ENCODE results near the gene KMT2A. TPM values are rescaled to one million over a fixed set of nuclear protein-coding genes. Genes with fewer than 3 reads are reported as not detected.
A peak's percentile ranks its signal among the peaks of the same experiment; 100 is the strongest.

The KMT2A gene
- polyA plus RNA-seq, 1 donor from 2014 or later: 16.7 TPM

- TF ChIP-seq, protein P1, sequence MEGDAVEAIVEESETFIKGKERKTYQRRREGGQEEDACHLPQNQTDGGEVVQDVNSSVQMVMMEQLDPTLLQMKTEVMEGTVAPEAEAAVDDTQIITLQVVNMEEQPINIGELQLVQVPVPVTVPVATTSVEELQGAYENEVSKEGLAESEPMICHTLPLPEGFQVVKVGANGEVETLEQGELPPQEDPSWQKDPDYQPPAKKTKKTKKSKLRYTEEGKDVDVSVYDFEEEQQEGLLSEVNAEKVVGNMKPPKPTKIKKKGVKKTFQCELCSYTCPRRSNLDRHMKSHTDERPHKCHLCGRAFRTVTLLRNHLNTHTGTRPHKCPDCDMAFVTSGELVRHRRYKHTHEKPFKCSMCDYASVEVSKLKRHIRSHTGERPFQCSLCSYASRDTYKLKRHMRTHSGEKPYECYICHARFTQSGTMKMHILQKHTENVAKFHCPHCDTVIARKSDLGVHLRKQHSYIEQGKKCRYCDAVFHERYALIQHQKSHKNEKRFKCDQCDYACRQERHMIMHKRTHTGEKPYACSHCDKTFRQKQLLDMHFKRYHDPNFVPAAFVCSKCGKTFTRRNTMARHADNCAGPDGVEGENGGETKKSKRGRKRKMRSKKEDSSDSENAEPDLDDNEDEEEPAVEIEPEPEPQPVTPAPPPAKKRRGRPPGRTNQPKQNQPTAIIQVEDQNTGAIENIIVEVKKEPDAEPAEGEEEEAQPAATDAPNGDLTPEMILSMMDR (IDR thresholded peaks at IDR 0.05; ENCODE audit: poor library complexity, severe bottlenecking): no peak
- no peak for TF ChIP-seq TAF1 (IDR thresholded peaks at IDR 0.05; ENCODE audit: low read depth)
- no peak for TF ChIP-seq EP300 (conservative IDR thresholded peaks at IDR 0.05; ENCODE audit: poor library complexity, severe bottlenecking)
- TF ChIP-seq RAD21 (conservative IDR thresholded peaks at IDR 0.05): peak; percentile 52
- TF ChIP-seq, protein P2, sequence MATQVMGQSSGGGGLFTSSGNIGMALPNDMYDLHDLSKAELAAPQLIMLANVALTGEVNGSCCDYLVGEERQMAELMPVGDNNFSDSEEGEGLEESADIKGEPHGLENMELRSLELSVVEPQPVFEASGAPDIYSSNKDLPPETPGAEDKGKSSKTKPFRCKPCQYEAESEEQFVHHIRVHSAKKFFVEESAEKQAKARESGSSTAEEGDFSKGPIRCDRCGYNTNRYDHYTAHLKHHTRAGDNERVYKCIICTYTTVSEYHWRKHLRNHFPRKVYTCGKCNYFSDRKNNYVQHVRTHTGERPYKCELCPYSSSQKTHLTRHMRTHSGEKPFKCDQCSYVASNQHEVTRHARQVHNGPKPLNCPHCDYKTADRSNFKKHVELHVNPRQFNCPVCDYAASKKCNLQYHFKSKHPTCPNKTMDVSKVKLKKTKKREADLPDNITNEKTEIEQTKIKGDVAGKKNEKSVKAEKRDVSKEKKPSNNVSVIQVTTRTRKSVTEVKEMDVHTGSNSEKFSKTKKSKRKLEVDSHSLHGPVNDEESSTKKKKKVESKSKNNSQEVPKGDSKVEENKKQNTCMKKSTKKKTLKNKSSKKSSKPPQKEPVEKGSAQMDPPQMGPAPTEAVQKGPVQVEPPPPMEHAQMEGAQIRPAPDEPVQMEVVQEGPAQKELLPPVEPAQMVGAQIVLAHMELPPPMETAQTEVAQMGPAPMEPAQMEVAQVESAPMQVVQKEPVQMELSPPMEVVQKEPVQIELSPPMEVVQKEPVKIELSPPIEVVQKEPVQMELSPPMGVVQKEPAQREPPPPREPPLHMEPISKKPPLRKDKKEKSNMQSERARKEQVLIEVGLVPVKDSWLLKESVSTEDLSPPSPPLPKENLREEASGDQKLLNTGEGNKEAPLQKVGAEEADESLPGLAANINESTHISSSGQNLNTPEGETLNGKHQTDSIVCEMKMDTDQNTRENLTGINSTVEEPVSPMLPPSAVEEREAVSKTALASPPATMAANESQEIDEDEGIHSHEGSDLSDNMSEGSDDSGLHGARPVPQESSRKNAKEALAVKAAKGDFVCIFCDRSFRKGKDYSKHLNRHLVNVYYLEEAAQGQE (IDR thresholded peaks at IDR 0.05; ENCODE audit: borderline replicate concordance): no peak
- TF ChIP-seq POLR2AphosphoS5 (IDR thresholded peaks at IDR 0.05): peak; percentile 63
- peak; percentile 78 for TF ChIP-seq MXI1 (conservative IDR thresholded peaks at IDR 0.05; ENCODE audit: poor library complexity, severe bottlenecking)
- peak; percentile 48 for TF ChIP-seq SMC3 (conservative IDR thresholded peaks at IDR 0.05; ENCODE audit: poor library complexity)
- Histone ChIP-seq H3K27ac (ENCODE audit: low read length) (peak overlapping the region; percentile 96), H3K9me3 (ENCODE audit: low read length) (no peaks in the 10 kb centered on the region), H3K27me3 (ENCODE audit: insufficient read depth, low read depth, low read length) (no peaks in the 10 kb centered on the region), H3F3A (ENCODE audit: insufficient read depth, low read length, poor library complexity, severe bottlenecking) (peaks cover 9% of the 10 kb centered on the region), H3K4me2 (ENCODE audit: low read length) (peak overlapping the region; percentile 96), H4K20me1 (ENCODE audit: insufficient read depth) (peaks cover 47% of the 10 kb centered on the region), H2AFZ (ENCODE audit: low read depth, low read length) (no peak overlapping the region), H3K36me3 (ENCODE audit: insufficient read depth, low read length) (no peaks in the 10 kb centered on the region), H3K79me2 (replicated peaks; ENCODE audit: insufficient read depth, low read length) (peaks cover 68% of the 10 kb centered on the region), H3K9ac (ENCODE audit: low read length) (peak overlapping the region; percentile 99), H3K4me3 (ENCODE audit: low read length) (peak overlapping the region; percentile 96), H3K9me2 (ENCODE audit: insufficient read depth, low read length) (no peaks in the 10 kb centered on the region)
Observed at GRCh38 chr11:118438314-118438931, 2.1 kb downstream of the KMT2A start.

DNA sequence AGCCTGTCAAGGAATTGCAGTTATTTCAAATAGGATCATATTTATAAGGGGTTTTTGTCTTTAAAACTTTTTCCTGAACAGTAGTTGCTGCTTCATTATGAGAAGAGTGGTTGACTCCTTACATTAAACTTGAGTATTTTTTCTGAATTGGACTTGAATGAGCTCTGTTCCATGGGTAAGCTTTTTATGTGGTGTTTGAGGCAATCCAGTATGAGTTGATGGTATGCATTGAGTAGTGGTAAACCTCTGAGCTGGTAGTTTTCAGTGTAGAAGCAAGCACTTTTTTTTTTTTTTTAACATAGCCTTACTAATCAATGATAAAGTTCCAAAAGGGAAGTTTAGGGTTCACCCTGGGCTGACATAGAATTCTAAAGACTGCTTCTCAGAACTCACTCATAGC lies 3.4 kb downstream of the KMT2A start:
- peak overlapping the region; percentile 99 for H3K9ac ChIP-seq (ENCODE audit: low read length)
- H4K20me1 ChIP-seq (ENCODE audit: insufficient read depth): peaks cover 57% of the 10 kb centered on the region
- no peaks in the 10 kb centered on the region for H3K9me3 ChIP-seq (ENCODE audit: low read length)
- no peaks in the 10 kb centered on the region for H3K27me3 ChIP-seq (ENCODE audit: insufficient read depth, low read depth, low read length)
- H3K79me2 ChIP-seq (replicated peaks; ENCODE audit: insufficient read depth, low read length): peaks cover 80% of the 10 kb centered on the region
- H3K9me2 ChIP-seq (ENCODE audit: insufficient read depth, low read length): no peaks in the 10 kb centered on the region
- peak overlapping the region; percentile 96 for H3K4me2 ChIP-seq (ENCODE audit: low read length)
- TF ChIP-seq SMC3 (conservative IDR thresholded peaks at IDR 0.05; ENCODE audit: poor library complexity) (no peak), POLR2AphosphoS5 (IDR thresholded peaks at IDR 0.05) (no peak), RAD21 (conservative IDR thresholded peaks at IDR 0.05) (no peak), EZH2 (IDR thresholded peaks at IDR 0.05; ENCODE audit: borderline replicate concordance, insufficient read depth, low read length, poor library complexity, severe bottlenecking) (no peak), EP300 (conservative IDR thresholded peaks at IDR 0.05; ENCODE audit: poor library complexity, severe bottlenecking) (no peak)
- peaks cover 9% of the 10 kb centered on the region for H3F3A ChIP-seq (ENCODE audit: insufficient read depth, low read length, poor library complexity, severe bottlenecking)
- H3K4me3 ChIP-seq (ENCODE audit: low read length): peak overlapping the region; percentile 96
- no peak overlapping the region for H2AFZ ChIP-seq (ENCODE audit: low read depth, low read length)
- no peaks in the 10 kb centered on the region for H3K36me3 ChIP-seq (ENCODE audit: insufficient read depth, low read length)
- no peak overlapping the region for H3K27ac ChIP-seq (ENCODE audit: low read length)

Data from neural cell (in vitro differentiated cells).